CD4-positive, alpha-beta T cell treated with Interleukin-6 for 4 hours (primary cell): ENCODE data around the gene DAAM2.
A peak's percentile ranks its signal among the peaks of the same experiment; 100 is the strongest.

ENCODE experiments used
- DNase-seq: peaks from one replicate; pipeline ENCODE4 v3.0.0-alpha.2; 2020; ENCODE audit warnings: mixed read lengths

Gene DAAM2

DNA sequence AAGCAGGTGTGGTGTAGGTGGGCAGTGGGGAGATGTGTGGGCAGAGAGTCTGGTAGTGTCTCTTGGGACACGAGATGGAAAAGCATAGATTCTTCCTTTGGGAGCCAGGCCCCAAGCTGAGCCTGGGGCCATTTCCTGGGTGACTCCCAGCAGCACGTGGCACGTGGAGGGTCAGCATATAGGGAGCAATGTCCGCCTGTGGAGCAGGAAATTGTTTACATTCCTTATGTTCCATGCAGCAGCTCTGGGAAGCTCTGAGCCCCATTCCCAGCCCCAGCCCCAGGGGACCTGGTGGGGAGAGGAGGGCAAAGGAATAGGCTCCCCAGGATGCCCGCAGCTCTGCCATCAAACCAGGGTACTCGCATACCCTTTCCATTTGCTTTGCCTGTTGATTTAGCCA is 57.6 kb downstream of the DAAM2 start:
- DNase-seq, result no peak

DNA sequence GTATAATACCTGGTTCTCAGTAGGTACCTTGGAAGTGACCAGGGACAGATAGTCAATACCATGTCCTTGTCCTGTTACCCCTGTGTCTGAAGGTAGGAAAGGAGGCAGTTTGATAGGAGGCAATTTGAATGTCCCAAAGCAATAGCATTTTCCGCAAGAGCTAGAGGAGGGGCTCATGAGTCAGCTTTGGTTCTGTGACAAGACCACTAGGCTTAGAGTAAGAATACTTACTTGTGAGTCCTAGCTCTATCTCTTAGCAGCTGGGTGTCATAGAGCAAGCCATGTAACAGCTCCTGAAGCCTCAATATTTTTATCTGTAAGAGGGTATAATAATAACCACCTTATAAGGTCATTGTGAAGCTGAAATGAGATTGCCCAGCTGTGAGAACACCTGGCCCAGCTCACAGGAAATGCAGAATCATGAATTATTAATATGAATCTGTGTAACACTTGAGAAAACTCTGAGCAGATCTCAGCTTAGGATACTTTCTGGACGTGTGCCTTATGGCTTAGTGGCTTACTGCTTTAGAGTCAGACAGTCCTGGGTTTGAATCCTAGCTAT is 58.6 kb downstream of the DAAM2 start:
- DNase-seq, result no peak

DNA sequence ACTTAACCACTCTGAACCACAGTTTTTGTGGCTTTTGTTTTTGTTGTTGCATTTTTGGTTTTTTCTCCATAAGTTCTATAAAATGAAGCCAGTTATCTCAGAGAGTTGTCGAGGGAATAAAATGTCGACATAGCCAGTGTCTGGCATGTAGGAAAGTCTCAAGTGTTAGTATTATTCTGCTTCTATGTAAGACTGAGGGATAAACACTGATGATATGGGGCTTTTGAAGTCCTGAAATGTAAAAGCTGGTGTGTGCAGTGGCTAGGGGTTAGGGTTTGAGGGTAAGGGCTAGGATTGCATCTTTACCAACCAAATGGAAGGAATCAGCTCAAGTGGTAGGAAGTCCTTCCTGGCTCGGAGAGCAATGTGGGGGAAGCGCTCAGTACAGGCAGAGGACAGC is 59.2 kb downstream of the DAAM2 start:
- no peak for DNase-seq

DNA sequence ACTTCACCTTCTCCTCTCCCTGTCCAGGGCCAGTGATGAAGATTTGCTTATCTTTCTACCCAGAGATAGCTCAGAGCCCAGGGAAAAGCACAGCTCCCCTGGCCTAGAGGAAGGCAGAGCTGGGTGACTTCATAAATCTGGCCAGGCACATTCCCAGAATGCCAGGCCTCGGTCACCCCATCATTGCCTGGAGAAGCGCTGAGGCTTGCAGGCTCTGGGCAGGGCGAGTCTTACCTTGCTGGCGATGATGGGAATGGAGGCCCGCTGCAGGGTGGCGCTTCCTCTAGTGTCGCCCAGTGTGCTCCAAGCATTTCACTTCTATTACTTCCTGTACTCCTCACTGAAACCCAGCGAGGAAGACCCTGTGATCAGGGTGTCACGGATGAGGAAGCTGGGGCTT is 60.1 kb downstream of the DAAM2 start:
- no peak for DNase-seq

DNA sequence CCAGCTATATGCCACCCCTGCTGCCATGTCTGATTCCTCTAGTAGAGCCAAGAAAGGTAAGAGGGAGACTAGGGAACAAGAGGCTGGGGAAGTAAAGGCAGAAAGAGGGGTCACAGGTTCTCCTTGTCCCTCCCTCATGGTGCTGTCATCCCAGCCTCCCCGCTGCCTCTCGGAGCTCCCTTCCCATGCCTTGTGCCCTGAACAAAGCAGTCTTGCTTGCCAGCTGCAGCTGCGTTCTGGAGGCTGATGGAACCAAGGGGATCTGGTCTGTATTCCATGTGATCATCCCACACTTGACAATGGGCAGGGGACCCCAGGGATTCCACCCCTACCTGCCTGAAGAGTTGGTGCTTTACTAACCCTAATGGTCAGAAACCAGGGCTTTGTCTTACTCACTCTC is 61.4 kb downstream of the DAAM2 start:
- no peak for DNase-seq

DNA sequence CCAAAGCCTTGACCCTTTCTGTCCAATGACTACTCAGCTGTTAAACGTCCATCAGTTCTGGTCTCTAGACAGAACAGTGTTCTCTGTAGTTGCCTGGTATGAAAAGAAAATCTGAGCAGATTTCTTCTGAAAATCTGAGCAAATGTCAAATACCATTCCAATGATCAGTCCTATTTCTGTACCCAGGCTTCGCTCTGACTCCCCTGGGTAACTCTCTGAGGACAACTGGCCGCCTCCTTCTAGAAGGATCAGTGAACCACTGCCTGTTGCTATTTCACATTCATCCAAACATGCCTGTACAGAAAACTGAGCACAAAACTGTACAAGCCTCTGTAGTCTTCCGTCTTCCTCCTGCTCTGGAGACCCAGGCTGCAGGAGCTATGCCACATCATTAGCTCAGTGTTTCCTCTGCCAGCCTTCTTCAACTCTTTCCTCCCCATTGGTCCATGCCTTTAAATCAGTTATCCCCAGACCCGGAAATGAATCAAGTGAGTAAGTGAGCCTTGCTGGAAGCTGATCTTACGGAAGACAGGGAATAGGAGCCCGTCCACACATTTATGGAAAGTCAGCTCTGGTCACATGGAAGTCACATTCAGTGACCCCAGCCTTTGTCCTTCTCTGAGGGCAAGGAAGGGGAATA is 63.3 kb downstream of the DAAM2 start:
- no peak for DNase-seq

DNA sequence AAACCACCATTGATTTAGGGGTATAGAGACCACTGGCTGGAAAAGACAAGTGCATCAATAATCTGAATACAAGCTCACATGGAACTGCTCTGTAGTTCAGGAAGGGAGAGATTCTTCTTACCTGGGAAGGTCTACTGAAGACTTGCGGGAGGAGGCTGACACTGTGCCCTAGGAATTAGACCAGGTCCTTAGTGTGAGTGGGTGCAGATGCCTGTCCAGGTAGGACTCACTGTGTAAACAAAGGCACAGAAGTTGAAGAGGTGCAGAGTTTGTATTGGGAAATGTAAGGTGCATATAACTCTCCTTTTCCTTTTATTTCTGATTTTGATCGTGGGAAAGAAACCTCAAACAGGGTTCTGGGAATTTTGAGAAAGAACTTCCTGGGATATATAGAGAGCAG is 66.8 kb downstream of the DAAM2 start:
- DNase-seq, result no peak

DNA sequence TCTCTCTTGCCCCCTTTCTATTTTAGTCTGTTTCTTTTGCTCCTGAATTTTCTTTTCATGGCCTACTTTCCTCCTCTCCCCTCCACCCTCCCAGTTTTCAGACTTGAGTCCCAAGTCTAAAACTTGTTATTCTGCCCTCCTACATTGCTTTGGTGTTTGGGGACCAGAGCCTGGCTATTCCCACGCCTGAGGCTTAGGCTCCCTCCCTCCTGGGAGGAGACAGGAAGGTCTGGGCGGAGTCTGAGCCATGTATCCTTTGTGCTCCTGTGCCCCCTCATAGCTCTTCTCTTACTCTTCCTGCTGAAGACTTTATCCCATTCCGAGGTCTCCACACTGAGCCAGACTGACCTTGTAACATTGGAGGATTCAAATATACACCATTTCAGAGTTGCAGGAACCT is 69.5 kb downstream of the DAAM2 start:
- DNase-seq, result no peak

DNA sequence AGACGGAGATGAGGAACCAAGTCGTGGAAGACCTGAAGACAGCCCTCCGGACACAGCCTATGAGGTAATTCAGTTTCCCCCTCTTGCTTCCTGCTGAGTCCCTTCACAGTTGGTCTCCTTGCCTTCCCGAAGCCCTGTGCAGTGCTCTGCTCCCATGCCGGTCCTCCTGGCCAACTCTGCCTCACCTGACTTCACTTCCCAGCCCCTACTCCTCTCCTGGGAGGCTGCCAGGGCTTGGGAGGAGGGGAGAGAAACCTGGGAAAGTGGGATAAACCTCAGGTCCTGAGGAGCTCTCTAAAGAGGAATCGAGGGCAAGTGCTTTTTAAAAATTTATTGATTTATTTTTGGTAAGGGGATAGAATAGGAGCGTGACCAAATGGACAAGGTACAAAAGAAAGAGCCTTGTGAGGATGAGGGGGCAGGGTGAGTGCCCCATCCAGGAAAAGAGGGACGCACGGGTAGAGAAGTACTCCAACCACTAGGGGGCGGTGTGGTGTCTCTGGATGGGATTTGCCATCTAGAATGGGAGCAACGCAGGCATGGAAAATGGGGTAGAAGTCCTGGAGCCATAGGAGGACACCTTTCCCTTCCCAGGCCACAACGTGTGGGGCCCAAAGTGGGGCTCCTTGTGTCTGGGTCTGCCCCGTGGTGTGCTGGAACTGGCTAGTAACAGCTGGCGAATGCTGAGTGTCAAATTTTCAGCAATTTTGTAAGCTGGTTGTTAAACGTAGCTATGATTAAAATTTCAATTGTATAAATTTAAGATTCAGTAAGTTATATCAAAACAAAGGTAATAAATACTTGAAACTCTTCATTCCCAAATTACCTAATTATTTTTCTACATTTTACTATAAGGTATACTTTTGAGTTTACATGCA is 73.1 kb downstream of the DAAM2 start:
- DNase-seq, result peak; percentile 63

DNA sequence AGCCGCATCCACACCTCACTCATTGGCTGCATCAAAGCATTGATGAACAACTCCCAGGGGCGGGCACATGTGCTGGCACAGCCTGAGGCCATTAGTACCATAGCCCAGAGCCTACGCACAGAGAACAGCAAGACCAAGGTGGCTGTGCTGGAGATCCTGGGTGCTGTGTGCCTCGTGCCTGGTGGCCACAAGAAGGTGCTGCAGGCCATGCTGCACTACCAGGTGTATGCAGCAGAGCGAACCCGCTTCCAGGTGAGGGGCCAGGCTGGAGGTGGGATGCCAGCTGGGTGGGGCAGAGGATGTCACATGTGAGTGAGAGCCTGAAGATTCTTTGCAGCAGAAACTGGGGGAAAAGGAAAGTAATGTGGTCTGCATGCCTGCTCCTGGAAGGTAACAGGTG is 75.4 kb downstream of the DAAM2 start:
- no peak for DNase-seq

DNA sequence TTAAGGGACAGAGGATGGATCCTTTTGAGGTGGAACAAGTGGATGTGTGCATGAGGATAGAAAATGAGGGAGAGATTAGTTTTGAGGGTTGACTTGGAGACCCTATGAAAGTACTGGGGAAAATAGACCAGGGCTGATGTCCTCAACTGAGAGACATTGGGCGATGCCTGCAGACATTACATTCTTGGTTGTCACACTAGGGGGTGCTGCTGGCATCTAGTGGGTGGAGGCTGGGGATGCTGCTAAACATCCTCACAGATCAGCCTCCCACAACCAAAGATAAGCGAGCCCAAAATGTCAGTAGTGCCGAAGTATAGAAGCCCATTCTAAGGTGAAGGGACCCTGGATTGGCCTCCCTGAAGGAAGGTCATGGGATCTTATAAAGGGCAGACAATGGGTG is 78.8 kb downstream of the DAAM2 start:
- DNase-seq, result no peak

DNA sequence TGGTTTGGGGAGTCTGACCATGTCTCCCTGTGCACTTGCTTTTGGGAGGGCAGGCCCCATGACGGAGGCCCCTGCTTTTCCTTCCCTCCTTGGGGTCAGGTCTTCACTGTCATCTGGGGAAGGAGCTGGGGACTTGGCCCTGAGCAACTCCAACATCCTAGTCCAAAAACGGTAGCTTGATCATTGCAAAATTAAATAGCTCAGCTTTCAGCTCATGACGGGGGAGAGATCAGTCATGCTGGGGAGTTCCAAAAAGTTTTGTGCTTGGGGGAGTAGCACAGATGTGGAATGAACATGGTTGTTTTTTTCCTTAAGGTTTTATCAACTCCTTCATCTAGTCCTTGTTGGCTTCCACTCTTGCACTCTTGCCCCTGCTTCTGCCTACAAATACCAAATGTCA is 81.3 kb downstream of the DAAM2 start:
- DNase-seq, result no peak

DNA sequence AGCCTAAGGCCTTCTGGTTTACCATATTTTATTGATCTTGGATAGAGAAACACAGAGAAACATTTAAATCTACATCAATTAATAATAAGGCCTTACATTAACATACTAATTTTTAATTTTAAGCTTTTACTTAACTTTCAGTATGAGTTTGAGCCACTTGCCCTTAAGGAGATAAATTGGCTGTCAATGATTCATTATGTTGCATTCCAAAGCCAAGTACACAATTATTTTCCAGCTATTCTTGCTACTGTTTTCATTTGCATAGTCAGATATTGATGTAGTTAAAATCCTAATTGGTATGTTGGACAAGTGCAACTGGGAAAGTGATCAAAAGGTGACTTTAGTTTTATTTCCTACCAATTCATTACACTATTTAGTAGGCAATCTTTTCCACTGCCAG is 83.9 kb downstream of the DAAM2 start:
- no peak for DNase-seq

DNA sequence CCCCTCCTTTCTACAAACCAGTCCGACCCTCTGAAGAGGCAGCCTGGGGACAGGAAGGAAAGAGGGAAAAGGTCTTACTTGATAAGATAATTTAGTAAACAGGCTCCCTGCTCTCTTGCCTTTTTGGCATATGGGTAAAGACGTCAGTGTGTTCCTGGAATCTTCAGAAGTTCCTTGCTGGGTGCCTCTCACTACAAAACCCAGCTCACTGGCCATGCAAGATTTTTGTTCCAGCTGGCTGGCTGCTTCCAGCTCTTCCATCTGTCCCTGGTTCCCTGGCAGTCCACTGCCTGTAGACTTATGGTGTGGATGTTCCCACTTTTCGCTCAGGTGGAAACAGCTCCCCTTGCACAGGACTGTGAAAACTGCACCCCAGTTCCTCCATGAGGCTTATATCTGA is 84.7 kb downstream of the DAAM2 start:
- DNase-seq, result no peak

DNA sequence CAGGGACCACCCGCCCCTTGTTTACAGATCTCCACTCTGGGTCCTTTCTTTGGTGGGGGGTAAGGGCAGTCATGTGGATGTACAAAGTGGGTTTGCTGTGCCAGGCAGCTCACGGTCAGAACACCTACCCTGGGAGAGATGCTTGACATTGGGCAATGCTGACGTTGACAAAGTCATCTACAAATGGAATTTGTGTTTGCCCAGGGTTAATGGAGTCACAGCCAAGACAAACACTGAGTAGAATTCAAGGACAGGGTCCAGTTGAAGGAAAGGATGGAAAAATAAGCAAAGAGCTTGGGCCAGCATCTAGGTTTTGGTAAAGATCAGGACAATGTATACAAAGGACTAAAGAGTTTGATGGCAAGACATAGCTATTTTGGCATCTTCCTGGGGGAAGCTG is 87.4 kb downstream of the DAAM2 start:
- no peak for DNase-seq

DNA sequence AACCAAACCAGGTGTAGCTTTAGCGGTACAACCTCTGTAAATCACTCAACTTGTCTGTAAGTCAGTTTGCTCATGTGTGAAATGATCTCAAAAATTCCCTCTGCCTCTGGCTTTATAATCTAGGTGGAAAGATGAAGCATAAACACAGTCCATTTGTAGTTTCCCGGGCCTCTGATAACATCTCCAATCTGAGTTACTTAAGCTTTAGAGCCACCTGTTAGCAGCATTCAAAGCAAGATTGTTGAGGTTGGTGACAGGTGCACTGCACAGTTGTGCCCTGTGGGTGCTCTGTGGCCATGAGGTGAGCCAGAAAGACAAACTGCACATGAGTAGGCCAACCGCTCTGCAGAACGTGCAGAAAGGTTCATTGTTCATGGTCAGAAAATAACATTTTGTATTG is 88.4 kb downstream of the DAAM2 start:
- DNase-seq, result no peak

DNA sequence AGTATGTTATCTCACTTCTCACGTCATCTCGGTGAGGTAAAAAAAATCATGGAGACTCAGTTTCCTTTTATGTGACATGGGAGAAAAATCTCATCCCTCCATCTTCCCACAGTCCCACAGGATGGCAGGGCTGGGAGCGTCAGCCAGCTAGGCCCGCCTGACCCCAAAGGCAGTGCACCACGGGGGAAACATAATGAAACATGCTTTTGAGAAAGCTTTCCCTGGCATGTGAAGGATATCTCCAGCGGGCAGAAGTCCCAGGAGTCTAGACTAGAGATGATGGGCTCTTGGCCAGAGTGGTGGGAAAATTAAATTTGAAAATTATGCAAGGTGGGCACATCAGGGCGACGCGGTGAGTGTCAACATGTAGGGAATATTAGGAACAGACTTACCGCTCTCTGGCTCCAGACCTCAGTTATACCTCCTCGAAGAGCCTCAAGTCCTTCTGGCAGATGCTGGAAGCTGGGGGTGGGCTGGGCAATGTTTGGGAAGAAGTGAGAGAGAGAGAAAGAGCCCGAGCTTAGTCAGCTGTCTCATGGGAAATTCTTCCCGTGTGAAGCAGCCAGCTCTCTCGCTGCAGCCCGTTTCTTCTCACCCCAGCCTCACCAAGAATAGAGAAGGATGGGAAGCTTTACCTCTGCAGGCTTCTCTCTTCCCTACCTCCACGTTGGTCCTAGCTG is 89.8 kb downstream of the DAAM2 start:
- DNase-seq, result no peak

DNA sequence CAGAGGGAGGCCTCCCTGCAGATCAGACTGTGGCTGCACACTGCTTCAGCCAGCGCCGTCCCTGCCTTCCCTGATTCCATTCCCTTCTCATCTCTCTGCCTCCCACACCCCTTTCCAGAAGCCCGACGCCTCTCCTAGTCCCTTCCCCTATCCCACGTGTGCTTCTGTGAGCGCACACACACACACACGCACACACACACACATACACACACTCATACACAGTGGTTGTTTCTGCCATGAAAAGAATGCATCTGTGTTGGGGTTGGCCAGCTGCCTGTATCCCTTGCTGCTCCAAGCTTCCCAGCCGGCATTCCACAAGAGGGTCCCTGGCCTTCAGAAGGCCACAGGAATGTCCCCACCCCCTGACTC is 90.3 kb downstream of the DAAM2 start:
- no peak for DNase-seq

DNA sequence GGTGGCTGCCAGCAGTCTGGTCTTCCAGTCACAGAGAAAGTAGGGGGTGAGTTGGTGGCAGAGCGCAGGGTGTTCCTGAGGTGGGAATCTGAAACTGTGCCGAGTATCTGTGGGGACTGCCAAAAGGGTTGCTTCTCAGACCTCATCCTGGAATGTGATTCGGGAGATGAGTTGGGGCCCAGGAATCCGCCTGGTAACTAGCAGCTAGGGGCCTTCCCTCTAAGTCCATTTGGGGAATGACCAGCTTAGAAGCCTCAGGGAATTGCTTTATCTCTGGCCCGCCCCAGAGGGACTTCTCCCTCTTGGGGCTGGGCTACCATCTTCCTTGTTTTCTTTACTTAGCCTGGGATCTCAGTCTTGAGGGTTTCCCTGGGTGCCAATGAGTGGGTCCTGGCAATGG is 92.5 kb downstream of the DAAM2 start:
- DNase-seq, result no peak

DNA sequence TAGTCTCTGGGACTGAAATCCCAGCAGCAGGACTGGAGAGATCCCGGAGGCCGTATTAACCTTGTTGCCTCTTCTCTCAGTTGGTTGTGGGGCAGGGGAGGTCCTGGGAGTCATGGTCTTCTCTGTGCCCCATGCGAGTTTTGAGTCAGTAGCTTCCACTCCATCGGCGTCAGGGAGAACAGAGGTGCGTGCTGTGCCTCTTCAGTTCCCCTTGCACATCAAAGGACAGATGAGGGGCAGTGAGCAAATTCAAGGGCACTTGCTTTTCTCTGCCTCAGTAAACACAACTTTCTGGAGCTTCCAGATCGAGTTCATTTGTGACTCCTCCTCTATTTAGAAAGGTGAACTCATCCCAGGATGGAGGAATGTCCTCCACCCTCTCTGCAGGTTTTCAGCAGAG is 93.5 kb downstream of the DAAM2 start:
- no peak for DNase-seq

DNA sequence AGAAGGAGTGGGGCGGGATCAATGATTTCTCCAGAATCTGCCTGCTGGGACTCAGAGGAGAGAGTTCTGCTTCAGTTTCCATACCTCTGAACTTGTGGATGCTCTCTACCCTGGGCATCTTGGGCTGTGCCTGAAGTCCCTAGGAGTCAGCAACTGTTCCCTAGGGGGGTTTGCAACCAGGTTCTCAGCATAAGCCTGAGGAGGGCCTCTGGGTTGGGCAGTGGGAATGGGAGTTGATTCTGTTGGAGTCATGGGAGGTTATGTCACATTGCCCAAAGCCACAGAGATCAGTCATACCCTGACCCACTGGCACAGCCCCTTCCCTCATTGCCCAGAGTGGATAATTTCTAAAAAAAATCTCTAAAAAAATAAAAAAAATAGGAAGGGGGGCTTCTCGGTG is 94.7 kb downstream of the DAAM2 start:
- no peak for DNase-seq

DNA sequence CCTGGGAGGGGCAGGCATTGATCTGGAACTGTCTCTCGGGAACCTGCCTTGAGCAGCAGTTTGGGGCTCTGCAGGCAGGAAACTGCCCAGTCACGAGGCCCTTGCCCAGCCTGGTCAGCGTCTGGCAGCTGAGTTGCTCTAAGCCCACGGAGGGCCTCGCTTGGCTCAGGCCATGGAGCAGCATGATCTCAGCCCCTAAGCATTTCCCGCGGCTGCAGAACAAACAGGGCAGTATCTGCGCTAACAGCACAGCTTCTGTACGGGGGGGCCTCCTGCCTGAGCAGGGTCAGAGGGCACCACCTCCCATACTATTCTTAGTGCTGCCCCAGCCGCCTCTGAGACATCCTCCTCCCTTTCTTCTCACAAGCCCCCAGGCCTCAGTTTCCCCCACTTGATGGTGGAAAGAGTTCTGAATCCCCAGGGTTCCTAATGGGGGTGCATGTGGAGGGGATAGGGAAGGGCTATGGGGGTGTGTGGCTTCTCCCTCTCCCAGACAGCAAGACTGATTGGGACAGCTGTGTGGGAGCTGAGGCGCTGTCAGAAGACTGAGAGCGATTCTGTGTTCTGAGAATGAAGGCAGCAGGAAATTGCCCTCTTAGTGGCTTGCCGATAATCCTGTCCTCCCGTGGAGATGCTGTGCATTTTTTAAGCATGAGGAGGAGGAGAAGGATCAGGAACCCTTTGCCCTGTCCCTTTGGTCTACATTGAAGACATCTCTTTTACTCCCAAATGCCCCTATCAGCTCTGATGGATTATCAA is 95.7 kb downstream of the DAAM2 start:
- DNase-seq, result no peak

DNA sequence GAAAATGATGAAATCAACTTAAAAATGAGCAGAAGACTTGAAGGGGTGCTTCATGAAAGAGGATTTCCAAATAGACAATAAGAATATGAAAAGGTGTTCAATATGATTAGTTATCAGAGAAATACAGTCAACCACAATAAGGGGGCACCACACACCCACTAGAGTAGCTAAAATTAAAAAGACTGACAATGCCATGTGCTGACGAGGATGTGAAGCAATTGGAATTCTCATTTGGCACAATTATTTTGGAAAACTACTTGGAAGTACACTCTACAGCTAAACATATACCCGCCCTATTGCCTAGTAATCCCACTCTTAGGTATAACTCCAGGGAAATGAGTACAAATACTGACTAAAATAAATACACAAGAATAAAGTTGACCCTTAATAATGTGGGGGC is 97.1 kb downstream of the DAAM2 start:
- DNase-seq, result no peak
